Fibroblast of skin of left quadriceps (primary cell): ENCODE measurements around the gene NRXN3.
"Not testable (repeated sequence)": the region's sequence is repeated elsewhere in the genome, so short reads cannot be mapped to it uniquely, and the experiment has no call there.

Experiments
- DNase-seq, 2 experiments: peaks; one replicate each; pipeline ENCODE4 v3.0.0-alpha.2; 2013; ENCODE audit warnings: low read depth in 2 of 2

NRXN3 gene

DNA sequence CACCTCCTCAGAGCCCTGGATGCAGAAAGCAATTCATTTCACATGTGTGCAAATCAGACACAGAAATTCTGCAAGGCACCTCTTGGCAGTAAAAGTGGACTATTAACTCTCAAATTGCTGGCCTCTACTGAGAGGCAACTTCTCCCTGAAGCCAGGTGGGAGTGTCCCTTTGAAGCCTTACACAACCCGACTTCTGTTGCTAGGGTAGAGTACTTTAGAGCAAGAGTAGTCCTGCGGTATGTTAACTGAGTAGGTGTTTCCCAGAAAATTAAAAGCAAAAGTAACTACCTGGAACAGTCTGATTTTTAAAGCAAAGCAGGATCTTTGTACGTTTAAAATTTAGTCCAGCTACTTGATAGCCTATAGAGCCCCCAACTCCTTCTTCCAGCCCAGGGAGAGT is 1557.7 kb downstream of the NRXN3 start:
- no peak for DNase-seq

DNA sequence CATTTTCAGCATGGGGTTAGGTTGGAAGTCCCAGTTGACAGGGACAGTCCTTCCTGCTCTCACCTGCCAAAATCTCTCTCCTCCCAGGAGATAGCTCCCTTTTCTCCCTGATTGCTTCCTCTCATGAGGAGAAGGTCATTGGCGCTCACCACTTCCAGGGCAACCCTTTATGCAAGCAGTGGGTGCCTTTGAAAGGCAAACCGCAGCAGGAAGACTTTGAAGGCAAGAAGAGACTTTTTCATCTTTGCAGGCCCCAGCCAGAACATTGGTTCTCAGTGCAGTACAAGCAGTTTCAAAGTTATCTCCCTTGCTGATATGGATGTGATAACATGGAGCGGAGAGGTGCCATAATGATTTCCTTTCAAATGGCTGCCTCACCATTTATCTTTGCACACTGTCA is 1558.2 kb downstream of the NRXN3 start:
- DNase-seq, result no peak

DNA sequence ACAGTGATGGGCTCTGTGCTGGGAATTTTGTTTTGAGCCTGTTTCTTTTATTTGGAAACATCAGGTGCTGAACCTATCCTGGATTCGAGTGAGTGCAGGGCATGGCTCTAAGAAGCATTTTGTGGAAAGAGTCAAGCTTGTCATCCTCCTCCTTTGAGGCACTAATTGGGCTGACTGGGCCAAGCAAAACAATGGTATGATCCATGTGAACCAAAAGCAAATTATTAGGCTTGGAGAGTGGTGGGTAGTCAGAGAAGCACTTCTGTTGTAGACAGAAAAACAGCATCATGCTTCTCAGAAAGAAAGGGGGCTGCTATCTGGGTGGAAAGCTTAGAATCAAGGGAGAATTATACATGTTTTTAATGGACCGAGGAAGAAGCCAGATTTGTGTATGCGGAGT is 1559.6 kb downstream of the NRXN3 start:
- DNase-seq, result no peak

DNA sequence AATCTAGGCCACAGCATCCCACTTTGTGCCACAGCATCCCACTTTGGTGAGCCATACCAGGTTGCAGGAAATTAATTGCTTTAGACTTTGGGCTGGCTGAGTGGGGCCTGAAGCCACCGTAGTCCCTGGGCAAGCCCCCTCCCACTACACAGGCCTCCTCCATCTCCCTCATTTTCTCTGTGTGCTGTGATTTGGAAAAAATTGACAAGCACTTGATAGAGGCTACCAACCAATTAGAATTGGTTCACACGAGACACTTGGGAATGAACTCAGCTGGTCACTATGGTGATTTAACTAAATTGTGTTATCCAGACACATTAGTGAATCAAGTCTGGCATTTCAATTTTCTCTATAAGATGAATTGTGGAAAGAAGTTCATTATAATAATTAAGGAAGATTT is 1560.0 kb downstream of the NRXN3 start:
- DNase-seq, result no peak

DNA sequence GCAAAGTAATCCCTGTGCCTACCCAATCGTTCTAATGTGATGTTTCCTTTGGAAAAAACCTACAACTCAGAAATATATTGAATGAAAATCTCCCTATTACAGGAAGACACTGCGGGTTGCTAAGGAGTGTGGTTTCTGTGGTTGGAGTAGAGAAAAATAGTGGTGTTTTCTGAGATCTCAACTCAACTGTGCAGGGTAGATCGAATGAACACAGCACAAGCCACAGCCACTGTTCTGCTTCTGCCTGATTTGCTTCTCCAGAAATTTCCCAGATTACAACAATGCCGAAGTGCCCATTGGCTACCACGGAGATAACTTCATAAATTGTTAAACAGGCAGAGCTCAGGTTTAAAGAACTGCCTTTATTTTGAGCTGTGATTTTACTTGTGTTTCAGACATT is 1560.8 kb downstream of the NRXN3 start:
- DNase-seq, result no peak

DNA sequence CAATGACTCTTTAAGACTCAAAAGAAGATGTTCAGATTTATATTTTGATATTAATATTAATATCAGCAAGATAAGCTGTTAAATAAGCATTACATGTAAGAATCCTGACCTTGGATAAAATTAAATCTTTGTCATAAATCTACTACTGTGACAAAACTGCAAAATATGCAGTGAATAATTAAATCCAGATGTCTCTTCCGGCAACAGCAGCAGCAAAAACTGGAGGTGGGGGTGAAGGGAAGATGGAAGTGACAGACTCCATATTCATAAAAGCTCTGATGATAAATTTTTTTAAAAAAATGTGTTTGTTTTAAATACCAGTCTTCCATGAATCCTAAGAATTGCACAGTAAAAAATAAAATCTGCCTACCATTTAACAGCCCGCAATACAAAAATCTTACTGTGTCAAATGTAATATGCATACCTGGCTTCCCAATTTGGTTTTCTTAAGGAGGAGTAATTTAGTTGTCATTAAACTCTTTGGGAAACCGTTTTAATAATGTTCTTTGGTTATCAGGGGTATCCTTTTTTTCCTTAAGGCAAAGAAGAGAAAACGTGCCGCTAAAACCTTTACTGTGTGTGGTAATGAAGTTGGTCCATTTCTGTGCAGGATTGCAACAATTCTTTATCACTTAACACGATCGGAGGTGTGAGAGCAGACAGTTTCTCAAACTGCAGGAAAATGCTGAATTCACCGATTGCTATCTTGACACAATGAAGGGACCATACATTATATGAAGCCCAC is 1562.9 kb downstream of the NRXN3 start:
- peak; percentile 44 to 50 for DNase-seq

DNA sequence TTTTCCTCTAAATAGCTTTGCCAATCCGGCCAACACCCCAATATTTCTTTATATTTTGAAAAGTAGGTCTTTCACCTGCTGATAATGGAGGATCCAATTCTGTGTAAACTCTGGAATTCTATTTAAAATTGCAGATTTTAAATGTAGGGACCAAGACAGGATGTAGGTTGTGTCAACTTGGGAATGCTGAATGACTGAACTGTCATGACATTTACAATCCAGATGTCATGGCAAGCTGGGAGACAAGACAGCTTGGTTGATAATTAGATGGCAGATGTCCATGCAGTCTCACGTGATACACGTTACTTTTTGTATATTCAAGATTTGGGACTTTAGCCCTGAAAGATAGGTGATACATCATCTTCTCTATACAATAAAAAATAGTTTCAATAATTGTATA is 1564.0 kb downstream of the NRXN3 start:
- DNase-seq, result no peak

DNA sequence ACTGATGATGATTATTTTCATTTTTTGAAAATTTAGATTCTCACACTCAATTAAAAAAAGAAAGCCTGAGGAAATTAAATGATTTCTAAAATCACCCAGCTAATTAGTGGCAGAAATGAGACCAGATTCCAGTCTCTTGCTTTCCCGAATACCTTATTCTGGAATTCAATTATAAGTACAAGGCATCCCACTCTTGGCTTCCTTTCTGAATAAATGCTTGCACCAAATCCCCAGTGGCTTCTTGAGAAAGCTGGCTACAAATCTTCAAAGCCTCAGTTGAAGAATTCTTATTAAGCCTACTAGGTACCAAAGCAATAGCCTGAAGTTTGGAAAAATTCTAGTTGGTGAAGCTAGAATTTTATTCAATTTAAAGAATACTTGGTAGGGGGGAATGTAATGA is 1564.5 kb downstream of the NRXN3 start:
- DNase-seq, result no peak

DNA sequence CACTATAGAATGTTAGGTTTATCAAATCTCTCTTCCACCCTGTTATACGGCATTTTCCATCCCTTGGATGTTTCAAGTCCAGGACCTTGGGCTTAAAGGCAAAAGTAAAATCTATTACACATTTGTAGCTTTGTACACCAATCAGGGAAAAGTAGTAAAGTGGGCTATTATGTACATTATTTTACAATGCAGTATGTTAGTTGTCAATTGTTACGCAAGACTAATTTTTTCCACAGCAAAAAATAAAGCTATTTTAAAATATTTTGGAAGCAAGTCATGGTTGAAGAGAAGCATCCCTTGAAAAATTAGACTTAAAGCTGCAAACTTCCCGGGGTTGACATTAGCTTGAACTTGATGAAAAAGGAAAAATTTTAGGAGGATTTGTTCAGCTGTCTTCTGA is 1564.9 kb downstream of the NRXN3 start:
- DNase-seq, result no peak

DNA sequence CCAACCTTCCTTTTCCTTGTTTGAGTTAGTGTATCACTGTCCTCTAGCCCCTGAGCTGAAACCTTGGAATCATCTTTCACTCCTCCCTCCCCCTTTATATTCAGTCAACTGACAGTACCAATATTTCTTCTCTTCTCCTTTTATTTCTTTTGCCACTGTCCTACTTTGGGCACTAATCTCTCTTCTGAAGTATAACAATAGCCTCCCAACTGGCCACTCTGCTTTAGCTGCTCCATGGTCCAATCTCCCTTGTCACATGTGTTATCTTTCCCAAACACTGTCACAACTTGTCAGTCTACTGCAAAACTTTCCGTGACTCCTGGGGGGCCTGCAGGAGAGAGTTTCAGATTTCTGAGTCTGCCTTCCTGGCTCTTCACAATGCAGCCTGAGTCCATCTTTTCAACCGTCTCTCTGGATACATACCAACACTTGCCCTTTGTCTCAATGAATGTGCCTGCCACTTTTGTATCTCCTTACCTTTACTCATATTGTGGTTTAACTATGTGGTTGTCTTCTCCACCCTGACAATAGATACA is 1570.0 kb downstream of the NRXN3 start:
- DNase-seq, result no peak

DNA sequence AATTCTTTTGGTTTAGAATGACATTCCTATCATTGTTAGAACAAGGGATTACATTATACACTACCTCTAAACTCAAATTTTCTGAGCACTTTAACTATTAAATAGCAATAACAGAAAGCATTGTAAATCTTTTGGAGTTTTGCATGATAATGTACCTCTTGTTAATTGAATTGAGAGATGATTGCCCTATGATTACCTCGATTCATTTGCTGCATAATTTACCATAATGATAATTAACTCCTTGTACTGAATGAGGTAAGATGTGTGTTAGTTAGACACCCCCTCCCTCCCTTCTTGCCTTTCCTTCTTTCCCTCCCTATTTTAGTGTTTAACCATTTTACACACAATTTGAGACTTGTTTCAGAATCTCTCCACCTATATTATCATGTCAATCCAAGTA is 1572.0 kb downstream of the NRXN3 start:
- no peak for DNase-seq

DNA sequence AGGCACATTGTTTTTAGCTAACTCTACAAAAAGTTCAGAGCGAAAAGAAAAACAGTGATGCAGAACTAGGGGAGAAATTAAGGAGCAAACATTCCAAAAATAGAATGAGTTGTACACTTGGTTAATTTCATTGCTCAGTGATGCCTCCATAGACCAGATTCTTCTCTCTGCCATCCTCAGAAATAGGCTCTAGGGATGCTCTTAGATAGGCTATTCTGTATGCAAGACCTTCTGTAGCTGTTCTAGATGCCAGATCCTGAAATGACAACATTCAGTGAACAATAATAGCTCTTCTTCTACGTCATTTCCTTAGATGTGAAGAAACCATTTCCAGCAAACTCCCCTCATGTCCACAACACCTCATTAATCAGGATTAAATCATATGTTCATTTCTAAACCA is 1574.9 kb downstream of the NRXN3 start:
- no peak for DNase-seq

DNA sequence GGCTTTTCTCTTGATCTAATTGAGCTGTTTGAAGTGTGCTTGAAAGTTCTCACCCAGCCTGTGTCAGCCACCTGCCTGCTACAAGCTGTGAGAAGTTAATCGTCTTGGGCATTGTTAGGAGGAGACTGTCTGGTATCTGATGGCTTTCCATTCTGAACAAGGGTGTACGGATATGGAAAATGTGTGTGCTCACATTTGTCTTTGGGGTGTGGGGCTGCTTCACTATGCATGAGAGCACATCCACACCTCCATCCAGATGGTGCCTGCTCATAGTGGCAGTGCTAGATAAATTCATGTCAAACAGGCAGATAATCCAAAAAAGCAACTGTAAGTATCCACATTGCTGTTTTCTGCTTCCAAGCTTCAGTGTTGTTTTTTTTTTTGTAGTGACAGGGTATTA is 1578.9 kb downstream of the NRXN3 start:
- no peak for DNase-seq

DNA sequence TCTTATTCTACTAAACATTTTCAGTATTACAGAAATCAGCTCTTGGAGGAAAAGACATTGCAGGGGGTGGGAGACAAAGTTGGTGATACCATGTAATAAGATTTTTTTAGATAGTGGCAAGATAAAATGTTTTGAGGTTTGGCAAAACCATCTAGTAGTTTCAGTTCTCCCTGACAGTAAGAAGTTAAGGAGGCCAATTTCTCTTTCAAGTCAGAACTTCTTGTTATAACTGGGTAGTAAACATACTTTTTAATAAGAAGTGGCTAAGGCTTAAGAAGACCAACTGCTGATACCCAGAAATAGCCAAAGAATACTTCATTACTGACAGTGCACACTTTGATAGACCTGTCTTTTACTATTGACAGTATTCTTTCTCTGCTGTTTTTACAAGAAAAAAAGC is 1588.8 kb downstream of the NRXN3 start:
- DNase-seq, result no peak

DNA sequence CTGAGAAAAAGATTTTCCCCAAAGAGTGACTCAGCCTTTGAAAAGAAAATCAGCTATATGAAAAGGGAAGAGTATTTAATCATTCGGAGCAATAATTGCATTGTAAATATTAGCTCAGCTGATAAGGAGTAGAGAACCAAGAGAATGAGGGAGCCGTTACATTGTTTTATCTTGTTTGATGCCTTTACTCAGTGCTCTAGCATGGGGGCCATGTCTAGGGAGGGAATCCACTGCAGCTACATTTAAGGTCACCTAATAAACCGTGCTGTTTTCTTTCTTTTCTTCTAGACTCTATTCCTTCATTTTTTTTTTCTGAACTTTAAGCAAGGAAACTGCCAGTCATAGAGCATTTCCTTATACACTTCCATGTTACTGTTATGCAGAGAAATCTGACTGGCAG is 1594.2 kb downstream of the NRXN3 start:
- DNase-seq, result no peak

DNA sequence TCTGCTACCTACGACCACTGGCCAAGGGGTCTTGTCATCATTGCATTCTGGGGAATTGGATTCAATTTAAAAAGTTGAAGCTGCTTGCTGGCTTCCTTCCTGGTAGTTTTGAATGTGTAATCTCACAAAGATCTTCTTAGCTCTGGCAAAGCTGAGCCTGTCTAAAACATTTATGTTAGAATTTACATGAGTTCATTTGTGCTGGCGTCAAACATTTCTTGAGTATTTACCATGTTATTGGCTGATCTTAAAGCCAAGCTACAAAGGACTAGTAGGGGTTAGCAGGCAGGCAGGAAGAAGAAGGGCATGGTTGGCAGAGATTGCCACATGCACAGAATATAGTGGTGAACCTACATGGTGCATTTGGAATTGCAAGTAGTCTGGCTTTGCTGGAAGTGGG is 1596.3 kb downstream of the NRXN3 start:
- DNase-seq, result no peak

DNA sequence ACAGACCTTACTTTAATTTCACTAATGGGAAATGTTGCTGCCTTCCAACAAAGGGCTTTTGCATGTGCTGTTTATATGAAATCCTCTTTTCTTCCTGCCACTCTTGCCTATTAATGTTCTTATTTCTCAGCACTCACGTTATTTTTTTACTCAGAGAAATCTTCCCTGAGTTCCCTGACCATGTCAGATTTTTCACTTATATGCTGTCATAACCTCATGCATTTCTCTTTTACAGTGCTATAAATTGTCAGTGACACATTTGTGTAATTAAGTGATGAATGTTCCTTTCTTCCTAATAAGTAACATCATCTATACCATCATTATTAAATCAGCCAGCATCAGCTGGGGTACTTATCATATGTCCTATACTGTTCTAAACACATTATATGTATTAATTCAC is 1597.1 kb downstream of the NRXN3 start:
- DNase-seq, result no peak

DNA sequence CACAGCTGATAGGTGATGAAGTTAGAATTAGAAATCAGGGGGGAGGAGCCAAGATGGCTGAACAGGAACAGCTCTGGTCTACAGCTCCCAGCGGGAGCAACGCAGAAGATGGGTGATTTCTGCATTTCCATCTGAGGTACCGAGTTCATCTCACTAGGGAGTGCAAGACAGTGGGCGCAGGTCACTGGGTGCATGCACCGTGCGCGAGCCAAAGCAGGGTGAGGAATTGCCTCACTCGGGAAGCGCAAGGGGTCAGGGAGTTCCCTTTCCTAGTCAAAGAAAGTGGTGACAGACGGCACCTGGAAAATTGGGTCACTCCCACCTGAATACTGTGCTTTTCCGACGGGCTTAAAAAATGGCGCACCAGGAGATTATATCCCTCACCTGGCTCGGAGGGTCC is 1597.5 kb downstream of the NRXN3 start:
- DNase-seq, result not testable (repeated sequence)

DNA sequence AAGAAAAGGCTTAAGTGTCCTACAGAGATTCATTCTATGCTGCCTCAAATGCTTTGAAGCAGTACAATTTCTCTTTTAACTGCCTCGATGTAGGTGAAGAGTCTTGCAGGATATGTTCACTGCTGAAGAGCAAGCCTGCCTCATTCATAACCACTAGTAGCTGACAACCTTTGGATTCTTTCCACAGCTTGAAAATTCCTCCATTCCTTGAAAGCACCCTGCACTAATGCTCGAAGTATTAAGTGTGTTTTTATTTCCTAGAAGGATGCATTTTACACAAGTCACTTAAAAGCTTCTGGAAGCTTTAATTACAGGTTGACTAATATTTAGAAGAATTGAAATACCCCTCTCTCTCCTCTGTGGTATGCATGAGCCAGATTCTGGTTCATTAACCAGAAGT is 1611.7 kb downstream of the NRXN3 start:
- no peak for DNase-seq

DNA sequence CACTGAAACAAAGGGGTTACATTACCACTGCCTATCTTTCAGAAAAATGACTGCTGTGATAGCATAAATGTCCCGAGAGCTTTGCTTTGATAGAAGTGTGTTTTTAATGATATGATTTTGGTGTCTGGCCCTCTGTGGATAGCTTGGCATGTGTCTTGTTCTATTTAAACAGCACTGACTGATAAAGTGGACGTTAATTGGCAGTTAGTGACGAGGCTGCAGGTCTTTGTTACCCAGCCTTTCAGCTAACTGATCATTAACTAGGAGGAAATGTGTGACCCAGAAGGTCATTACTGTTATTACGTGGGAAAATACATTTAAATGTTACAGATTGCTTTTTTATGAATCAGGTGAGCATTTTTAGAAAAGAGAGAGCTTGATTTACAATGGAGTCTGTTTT is 1612.9 kb downstream of the NRXN3 start:
- DNase-seq, result no peak

DNA sequence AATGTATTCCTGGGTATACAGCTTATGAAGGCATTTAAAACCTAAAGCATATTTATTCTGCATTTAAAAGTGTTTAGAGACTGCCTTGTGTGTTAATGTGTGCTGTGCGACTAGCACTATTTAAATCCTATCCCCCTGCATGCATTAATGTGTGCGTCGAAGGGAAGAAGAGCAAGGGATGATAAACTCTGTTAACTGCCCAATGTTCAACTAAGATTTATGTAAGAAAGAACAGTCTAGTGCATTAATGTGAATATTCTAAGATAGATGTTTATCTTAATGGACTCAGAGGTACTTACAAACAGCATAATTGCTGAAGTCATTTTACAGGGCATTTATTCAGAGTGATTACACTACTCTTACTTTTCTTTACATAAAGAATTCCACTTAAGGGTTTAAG is 1616.3 kb downstream of the NRXN3 start:
- DNase-seq, result no peak

DNA sequence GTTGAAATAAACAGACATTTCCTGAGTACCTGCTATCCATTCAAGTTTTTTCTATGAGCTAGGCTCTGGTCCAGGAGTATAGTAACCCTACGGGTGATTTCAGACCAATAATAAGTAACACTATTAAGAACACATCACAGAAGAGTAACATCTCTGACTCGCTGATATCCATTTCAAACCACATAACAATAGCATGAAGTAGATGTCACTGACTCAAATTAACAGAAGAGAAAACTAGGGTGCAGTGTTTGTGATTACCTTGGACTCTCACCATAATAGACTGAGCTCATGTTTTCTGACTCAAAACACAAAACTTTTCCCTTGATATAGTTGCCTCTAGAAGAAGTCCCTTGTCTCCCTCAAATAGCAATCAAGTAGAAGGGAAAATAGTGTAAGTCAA is 1618.2 kb downstream of the NRXN3 start:
- DNase-seq, result no peak

DNA sequence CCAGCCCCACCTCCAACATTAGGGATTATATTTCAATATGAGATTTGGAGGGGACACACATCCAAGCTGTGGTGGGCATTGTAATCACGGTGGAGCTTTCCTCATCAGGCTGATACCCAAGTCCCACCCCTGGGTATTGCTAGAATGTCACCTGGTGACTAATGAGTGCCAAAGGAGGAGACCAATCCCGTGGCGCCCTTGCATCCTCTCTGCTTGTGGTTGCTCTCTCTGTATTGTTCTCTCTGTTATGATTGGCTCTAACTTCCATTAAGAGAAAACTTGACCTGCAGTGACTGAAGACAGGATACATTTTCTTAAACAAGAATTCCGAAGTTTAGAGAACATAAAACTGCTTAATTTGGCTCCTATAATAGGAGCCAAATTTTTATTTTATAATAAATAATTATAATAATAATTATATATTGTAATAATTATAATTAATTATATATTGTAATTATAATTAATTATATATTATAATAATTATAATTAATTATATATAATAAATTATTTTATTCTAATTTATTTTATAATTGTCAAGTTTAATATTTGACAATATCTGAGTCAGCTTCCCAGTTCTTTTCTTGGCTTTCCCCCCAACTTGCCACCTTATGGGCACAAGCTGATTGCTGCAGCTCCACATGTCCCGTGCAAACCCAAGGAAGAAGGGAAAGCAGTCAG is 1621.0 kb downstream of the NRXN3 start:
- DNase-seq, result no peak

DNA sequence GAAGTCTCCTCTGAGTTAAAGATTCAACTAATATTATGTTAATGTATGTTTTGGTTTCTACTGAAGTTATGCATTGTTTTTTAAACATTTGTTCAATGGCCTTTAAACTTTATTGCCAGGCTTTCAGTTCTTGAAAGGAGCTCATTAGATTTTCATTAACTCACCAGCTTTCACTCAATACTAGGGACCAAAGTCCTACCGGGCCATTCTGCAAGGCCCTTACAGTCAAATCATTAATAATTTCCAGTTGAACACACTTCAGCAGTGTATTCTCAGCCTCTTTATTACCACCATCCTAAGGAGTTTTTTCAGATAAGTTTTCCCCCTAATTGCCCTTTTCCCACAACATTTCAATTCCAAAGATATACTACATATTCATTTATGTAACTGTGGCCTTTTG is 1631.9 kb downstream of the NRXN3 start:
- DNase-seq, result no peak
